Measurements from ENCODE around the gene ZNF407. TPM values are rescaled to one million over a fixed set of nuclear protein-coding genes. Genes with fewer than 3 reads are reported as not detected.

The ZNF407 gene
- total and polyA plus RNA-seq, 2 of the 13 experiments (the other 11 are each of a cell fraction or from before 2014, with no cell fraction given): 2.3 to 8.7 TPM

GRCh38 chr18:74611765-74612164 is 14.1 kb downstream of the ZNF407 start (continued):
- TF ChIP-seq NR0B2 (CRISPR knock-in tag; IDR thresholded peaks at IDR 0.05) (no peak), NFIC (IDR thresholded peaks at IDR 0.05; ENCODE audit: low read length) (no peak), NFE2 (CRISPR knock-in tag; IDR thresholded peaks at IDR 0.05) (no peak), ZNF724P (CRISPR knock-in tag; IDR thresholded peaks at IDR 0.05; ENCODE audit: borderline replicate concordance) (no peak)

GRCh38 chr18:74613381-74613780 is 15.7 kb downstream of the ZNF407 start:
- Histone ChIP-seq H3K36me3 (replicated peaks in 1 of 2; ENCODE audit: control insufficient read depth in 1 of 2, insufficient read depth in 2 of 2, low read length in 2 of 2) (no peaks in the 10 kb centered on the region), H3K9ac (ENCODE audit: insufficient read depth, low read depth, low read length) (no peak overlapping the region), H3K4me1 (ENCODE audit: insufficient read depth, low read length) (peaks cover 20% of the 10 kb centered on the region), H3K79me2 (ENCODE audit: insufficient read depth, low read length) (no peaks in the 10 kb centered on the region), H2AFZ (ENCODE audit: low read length) (no peak overlapping the region), H4K20me1 (ENCODE audit: insufficient read depth, low read length) (no peaks in the 10 kb centered on the region), H3K27me3 (ENCODE audit: control insufficient read depth in 1 of 2, insufficient read depth in 2 of 2, low read length in 2 of 2) (no peaks in the 10 kb centered on the region), H3K27ac (ENCODE audit: extremely low read length, insufficient read depth, low read length) (no peak overlapping the region), H3K4me2 (ENCODE audit: low read depth, low read length) (no peak overlapping the region), H3K4me3 (replicated peaks in 1 of 3; ENCODE audit: insufficient read depth in 1 of 3, low read depth in 2 of 3, low read length in 3 of 3) (no peak overlapping the region), H3K9me3 (ENCODE audit: low read length) (no peaks in the 10 kb centered on the region)
- WGBS (ENCODE audit: low lambda C conversion rate): 86% methylated on average over 1 of the region's 1 CpG
- ChIA-PET CTCF (ENCODE audit: low intra/inter-chr PET ratio, low total read pairs) (no interaction called here), POLR2A (no interaction called here)
- no peak for FAIRE-seq
- ATAC-seq: no peak
- no TSS peak for BruUV-seq (replicated peaks)
- DNase-seq (ENCODE audit: low spot score): no peak
- in situ Hi-C loops (cut with HindIII; ENCODE audit: extremely low pct_ligation_motif_present, low pct_unique_long_range_greater_than_20kb): no loop called here
- TF ChIP-seq ZNF33B (CRISPR knock-in tag; IDR thresholded peaks at IDR 0.05): no peak
- no peak for TF ChIP-seq ARID2 (CRISPR knock-in tag; IDR thresholded peaks at IDR 0.05; ENCODE audit: borderline replicate concordance)
- TF ChIP-seq ZNF205 (CRISPR knock-in tag; IDR thresholded peaks at IDR 0.05): no peak
- TF ChIP-seq GMEB1 (CRISPR knock-in tag; IDR thresholded peaks at IDR 0.05; ENCODE audit: borderline replicate concordance): no peak
- TF ChIP-seq ZNF563 (CRISPR knock-in tag; IDR thresholded peaks at IDR 0.05): no peak
- TF ChIP-seq HBP1 (CRISPR knock-in tag; IDR thresholded peaks at IDR 0.05; ENCODE audit: low read depth): no peak
- TF ChIP-seq ZBTB3 (CRISPR knock-in tag; IDR thresholded peaks at IDR 0.05; ENCODE audit: borderline replicate concordance, low read depth): no peak
- no peak for TF ChIP-seq ZNF569 (CRISPR knock-in tag; IDR thresholded peaks at IDR 0.05; ENCODE audit: borderline replicate concordance)
- no peak for TF ChIP-seq TGIF2 (CRISPR knock-in tag; IDR thresholded peaks at IDR 0.05)
- TF ChIP-seq CBX5 (CRISPR knock-in tag; IDR thresholded peaks at IDR 0.05; ENCODE audit: borderline replicate concordance): no peak
- intact Hi-C loops (cut with micrococcal nuclease; ENCODE audit: unreplicated experiment): no loop called here
